ENCODE results near the gene SIGLECL1. TPM values are rescaled to one million over a fixed set of nuclear protein-coding genes. Genes with fewer than 3 reads are reported as not detected.

SIGLECL1 gene
- total and polyA plus RNA-seq, 9 of the 15 experiments (the other 6 are each of a cell fraction or from before 2014, with no cell fraction given) = not detected

- H3K4me1 ChIP-seq (replicated peaks in 1 of 2; ENCODE audit: control insufficient read depth in 2 of 2, insufficient read depth in 2 of 2, low read length in 2 of 2) = peaks cover 4 to 12% of the 10 kb centered on the region in 2 experiments; a peak in 3 of 5 replicates
- H4K20me1 ChIP-seq (replicated peaks; ENCODE audit: control insufficient read depth, insufficient read depth, low read length) = no peaks in the 10 kb centered on the region
- H2AFZ ChIP-seq (ENCODE audit: low read depth, low read length) = no peak overlapping the region
- H3K9me3 ChIP-seq (replicated peaks; ENCODE audit: control insufficient read depth, insufficient read depth, low read depth, low read length) = no peaks in the 10 kb centered on the region
- H3K4me2 ChIP-seq (ENCODE audit: insufficient read depth, low read length) = no peak overlapping the region
- no peaks in the 10 kb centered on the region for H3K79me2 ChIP-seq (ENCODE audit: control insufficient read depth, insufficient read depth, low read length)
- H3K36me3 ChIP-seq (ENCODE audit: control insufficient read depth, insufficient read depth, low read length) = no peaks in the 10 kb centered on the region
- POLR2A ChIA-PET = interaction anchor here (1.1 to 1.6 kb wide), 3 partner anchors 8 to 10 kb away, joined by 3 to 4 read pairs (median 3); no protein-coding TSS in a partner anchor
- no TSS peak for BruUV-seq (replicated peaks)
- 11% methylated on average over 6 of the region's 6 CpGs for WGBS (ENCODE audit: insufficient coverage, low coverage, missing lambda C conversion rate)
- CTCF ChIA-PET (ENCODE audit: low intra/inter-chr PET ratio) = interaction anchor here (1.1 to 2.9 kb wide), 3 partner anchors 81 to 100 kb away, joined by 3 to 34 read pairs (median 4); no protein-coding TSS in a partner anchor
- H3K27me3 ChIP-seq (ENCODE audit: control insufficient read depth in 2 of 2, insufficient read depth in 2 of 2, low read length in 2 of 2) = peaks cover 6 to 7% of the 10 kb centered on the region in 2 experiments; a peak in 4 of 5 replicates
- intact Hi-C loops (cut with micrococcal nuclease) = loop anchor here (1.0 to 2.0 kb wide), 2 partner anchors 64 to 100 kb away; no protein-coding TSS in a partner anchor
- H3K4me3 ChIP-seq = no peak overlapping the region
- no peak overlapping the region for H3K9ac ChIP-seq (ENCODE audit: insufficient read depth in 1 of 2, low read depth in 2 of 2, low read length in 2 of 2)
- in situ Hi-C loops (cut with MboI) = loop anchor here (5.0 kb wide), 1 partner anchor 101 kb away; no protein-coding TSS in a partner anchor
- DNase-seq (ENCODE audit: extremely low read depth in 1 of 4, low spot score in 3 of 4) = no peak
- no peak overlapping the region for H3K27ac ChIP-seq (ENCODE audit: extremely low read depth, low read depth, low read length)
- ATAC-seq = 0 out of 3 replicates have a peak, but pooled peaks have one; percentile 35
- no peaks in the 10 kb centered on the region for H3K9me1 ChIP-seq (ENCODE audit: control insufficient read depth, insufficient read depth, low read length)
- no peak for FAIRE-seq
- TF ChIP-seq ZZZ3 (IDR thresholded peaks at IDR 0.05) (no peak), CBFA2T3 (IDR thresholded peaks at IDR 0.05) (0 out of 2 replicates have a peak, but pooled peaks have one; percentile 25), POLR2AphosphoS2 (IDR thresholded peaks at IDR 0.05; ENCODE audit: low read length) (no peak), ETV1 (tag; conservative IDR thresholded peaks at IDR 0.05; ENCODE audit: low read depth) (peak; percentile 61), RFX7 (CRISPR knock-in tag; IDR thresholded peaks at IDR 0.05) (no peak), EP300 (IDR thresholded peaks at IDR 0.05; ENCODE audit: low read length) (no peak), E2F3 (CRISPR knock-in tag; IDR thresholded peaks at IDR 0.05) (no peak), SIX5 (IDR thresholded peaks at IDR 0.05; ENCODE audit: borderline replicate concordance in 1 of 2, insufficient read depth in 1 of 2, low read depth in 1 of 2, low read length in 2 of 2) (no peak), HIVEP1 (CRISPR knock-in tag; IDR thresholded peaks at IDR 0.05) (no peak), SRSF1 (IDR thresholded peaks at IDR 0.05; ENCODE audit: low read depth, low read length) (no peak), HMBOX1 (IDR thresholded peaks at IDR 0.05) (0 out of 2 replicates have a peak, but pooled peaks have one; percentile 19), EGR1 (conservative IDR thresholded peaks at IDR 0.05) (no peak), STAT5B (CRISPR knock-in tag; IDR thresholded peaks at IDR 0.05) (no peak), ZFX (CRISPR knock-in tag; IDR thresholded peaks at IDR 0.05) (no peak), BCLAF1 (IDR thresholded peaks at IDR 0.05; ENCODE audit: borderline replicate concordance in 1 of 2, control insufficient read depth in 1 of 2, low read depth in 2 of 2, low read length in 1 of 2) (no peak), ETV6 (IDR thresholded peaks at IDR 0.05; ENCODE audit: borderline replicate concordance in 1 of 2, low read depth in 2 of 2, low read length in 1 of 2) (no peak), ETV6 (CRISPR knock-in tag; IDR thresholded peaks at IDR 0.05; ENCODE audit: borderline replicate concordance) (no peak), ZNF282 (CRISPR knock-in tag; IDR thresholded peaks at IDR 0.05) (no peak)
These were observed 7.6 kb downstream of the SIGLECL1 start for GRCh38 chr19:51258165-51259160.
